Fibroblast of pulmonary artery (primary cell): Measurements from ENCODE around the gene PNMT.

Experiments
- DNase-seq: peaks from one replicate; pipeline ENCODE4 v3.0.0-alpha.2; 2010; ENCODE audit warnings: low read depth
- H3K4me3 ChIP-seq: replicated peaks from 2 replicates; pipeline ENCODE4 v1.5.1; 2011; ENCODE audit warnings: low read depth, mild to moderate bottlenecking, control low read depth, low read length, moderate library complexity
- TF ChIP-seq, protein P1 (sequence below): IDR thresholded peaks from 2 replicates; pipeline ENCODE4 v1.5.1; 2011; ENCODE audit warnings: mild to moderate bottlenecking, control low read depth, low read length, inconsistent platforms; ENCODE audit errors: missing control alignments

Gene PNMT

DNA sequence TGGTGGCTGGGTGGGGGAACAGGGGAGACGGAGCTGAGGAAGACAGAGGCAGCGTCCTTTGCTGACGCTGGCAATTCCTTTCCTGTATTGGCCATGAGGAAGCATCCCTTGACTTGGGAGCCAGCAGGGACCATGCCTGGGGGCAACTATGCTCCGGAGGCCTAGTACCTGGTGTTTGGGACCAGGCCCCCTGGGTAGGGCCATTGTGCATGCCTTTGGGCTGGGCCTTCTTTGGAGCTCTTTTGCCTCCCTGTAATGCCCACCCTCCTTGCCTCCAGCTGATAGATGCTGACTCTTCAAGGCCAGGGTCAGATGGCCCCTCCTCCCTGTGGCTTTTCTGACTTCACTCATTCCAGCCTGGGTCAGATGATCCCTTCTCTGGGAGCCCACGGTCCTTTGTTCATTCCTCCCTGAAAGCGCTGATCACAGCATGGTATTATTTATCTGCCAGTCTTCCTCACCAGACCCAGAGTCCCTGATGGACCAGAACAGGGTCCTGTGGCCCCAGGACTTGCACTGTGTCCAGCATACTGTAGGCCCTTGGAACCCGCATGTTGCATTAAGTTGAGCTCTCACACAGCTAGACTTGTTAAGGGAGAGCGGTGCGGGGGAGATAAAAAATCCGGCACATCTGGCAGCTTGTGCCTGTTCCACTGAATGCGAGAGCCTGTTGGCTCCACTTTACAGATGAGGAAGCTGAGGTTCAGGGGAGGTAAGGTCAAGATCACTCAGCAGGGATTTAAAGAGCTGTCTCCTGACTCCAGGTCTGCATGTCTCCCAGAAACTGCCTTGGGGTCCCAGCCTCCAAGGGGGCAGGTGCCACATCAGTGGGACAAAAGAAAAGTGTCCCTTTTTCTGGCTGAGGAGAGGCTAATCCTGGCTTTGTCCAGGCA lies 28.4 kb upstream of the PNMT start:
- DNase-seq = no peak
- H3K4me3 ChIP-seq = no peak overlapping the region
- TF ChIP-seq, protein P1, sequence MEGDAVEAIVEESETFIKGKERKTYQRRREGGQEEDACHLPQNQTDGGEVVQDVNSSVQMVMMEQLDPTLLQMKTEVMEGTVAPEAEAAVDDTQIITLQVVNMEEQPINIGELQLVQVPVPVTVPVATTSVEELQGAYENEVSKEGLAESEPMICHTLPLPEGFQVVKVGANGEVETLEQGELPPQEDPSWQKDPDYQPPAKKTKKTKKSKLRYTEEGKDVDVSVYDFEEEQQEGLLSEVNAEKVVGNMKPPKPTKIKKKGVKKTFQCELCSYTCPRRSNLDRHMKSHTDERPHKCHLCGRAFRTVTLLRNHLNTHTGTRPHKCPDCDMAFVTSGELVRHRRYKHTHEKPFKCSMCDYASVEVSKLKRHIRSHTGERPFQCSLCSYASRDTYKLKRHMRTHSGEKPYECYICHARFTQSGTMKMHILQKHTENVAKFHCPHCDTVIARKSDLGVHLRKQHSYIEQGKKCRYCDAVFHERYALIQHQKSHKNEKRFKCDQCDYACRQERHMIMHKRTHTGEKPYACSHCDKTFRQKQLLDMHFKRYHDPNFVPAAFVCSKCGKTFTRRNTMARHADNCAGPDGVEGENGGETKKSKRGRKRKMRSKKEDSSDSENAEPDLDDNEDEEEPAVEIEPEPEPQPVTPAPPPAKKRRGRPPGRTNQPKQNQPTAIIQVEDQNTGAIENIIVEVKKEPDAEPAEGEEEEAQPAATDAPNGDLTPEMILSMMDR = no peak

GRCh38 chr17:39640591-39641031 lies 27.6 kb upstream of the PNMT start:
- no peak overlapping the region for H3K4me3 ChIP-seq
- no peak for DNase-seq
- TF ChIP-seq, protein P1 = no peak

GRCh38 chr17:39641097-39641496 lies 27.2 kb upstream of the PNMT start:
- no peak for DNase-seq
- TF ChIP-seq, protein P1 = no peak
- H3K4me3 ChIP-seq = no peak overlapping the region

- H3K4me3 ChIP-seq = no peak overlapping the region
- DNase-seq = no peak
- TF ChIP-seq, protein P1 = no peak
These were observed 26.4 kb upstream of the PNMT start for GRCh38 chr17:39641883-39642282.

DNA sequence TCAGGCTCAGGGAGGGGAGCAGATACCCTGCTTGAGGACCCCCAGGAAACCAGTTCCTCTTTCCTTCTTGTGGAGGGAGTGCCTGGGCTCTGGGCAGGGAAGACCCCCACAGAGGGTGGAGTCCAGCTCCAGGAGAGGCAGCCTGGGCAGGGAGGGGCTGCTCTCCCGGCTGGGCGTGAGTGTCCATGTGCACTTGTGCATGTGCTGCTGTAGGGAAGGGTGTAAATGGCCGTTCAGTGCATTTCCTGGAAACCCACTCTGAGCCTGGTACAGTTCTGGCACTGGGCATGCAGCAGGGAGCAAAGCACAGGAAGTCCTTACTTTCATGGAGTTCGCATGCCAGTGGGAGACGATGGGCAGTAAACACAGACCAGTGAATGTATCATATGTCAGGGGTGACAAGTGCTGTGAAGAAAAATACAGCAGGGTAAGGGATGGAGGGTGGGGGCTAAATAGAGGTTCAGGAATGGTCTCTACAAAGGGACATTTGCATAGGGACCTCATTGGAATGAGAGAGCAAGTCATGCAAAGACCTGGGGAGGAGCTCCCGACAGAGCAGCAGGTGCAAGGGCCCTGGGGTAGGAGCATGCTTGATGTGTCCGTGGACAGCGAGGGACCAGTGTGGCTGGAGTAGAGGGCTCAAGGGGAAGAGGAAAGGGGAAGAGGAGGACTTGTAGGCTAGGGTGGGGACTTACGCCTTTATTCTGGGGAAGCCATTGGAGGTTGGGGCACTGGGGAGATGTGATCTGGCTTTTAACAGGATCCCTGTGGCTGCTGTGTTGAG lies 25.8 kb upstream of the PNMT start:
- DNase-seq = no peak
- TF ChIP-seq, protein P1 = no peak
- no peak overlapping the region for H3K4me3 ChIP-seq

GRCh38 chr17:39643271-39643670 lies 25.0 kb upstream of the PNMT start:
- TF ChIP-seq, protein P1 = no peak
- H3K4me3 ChIP-seq = no peak overlapping the region
- no peak for DNase-seq
